Stimulated activated CD4-positive, alpha-beta T cell treated with anti-CD3 and anti-CD28 coated beads, Interleukin-2, amount 100 ng/mL, for 4 hours (primary cell): ENCODE results near the gene TMEM170A.
A peak's percentile ranks its signal among the peaks of the same experiment; 100 is the strongest.
"Not testable (repeated sequence)": the region's sequence is repeated elsewhere in the genome, so short reads cannot be mapped to it uniquely, and the experiment has no call there.

Experiments used
- DNase-seq: peaks from one replicate; pipeline ENCODE4 v3.0.0-alpha.2; 2020; ENCODE audit warnings: low read depth

The TMEM170A gene

DNA sequence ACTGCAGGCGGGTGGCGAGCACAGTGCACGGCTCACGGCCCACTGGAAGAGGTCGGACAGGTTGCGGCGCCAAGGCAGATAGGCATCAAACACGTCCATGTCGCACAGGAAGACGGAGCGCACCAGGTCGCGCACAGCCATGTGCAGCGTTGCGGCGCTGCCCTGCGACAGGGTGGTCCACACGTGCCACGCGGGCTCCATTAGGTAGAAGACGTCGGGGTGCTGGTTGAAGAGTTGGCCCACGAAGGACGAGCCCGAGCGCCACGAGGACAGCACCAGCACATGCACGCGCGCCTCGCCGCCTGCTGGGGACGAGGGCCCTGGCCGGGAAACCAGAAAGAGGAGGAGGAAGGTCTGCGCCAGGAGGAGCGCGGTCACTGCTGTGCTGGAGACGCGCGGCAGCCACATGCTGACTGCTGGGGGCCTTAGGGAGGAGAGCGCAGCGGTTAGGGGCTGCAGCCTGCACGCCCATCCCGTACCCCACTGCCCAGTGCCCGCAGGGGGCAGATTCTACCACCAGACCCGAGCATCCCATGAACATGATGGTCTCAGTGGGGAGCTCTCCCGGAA, 15.0 kb upstream of the TMEM170A start:
- no peak for DNase-seq

DNA sequence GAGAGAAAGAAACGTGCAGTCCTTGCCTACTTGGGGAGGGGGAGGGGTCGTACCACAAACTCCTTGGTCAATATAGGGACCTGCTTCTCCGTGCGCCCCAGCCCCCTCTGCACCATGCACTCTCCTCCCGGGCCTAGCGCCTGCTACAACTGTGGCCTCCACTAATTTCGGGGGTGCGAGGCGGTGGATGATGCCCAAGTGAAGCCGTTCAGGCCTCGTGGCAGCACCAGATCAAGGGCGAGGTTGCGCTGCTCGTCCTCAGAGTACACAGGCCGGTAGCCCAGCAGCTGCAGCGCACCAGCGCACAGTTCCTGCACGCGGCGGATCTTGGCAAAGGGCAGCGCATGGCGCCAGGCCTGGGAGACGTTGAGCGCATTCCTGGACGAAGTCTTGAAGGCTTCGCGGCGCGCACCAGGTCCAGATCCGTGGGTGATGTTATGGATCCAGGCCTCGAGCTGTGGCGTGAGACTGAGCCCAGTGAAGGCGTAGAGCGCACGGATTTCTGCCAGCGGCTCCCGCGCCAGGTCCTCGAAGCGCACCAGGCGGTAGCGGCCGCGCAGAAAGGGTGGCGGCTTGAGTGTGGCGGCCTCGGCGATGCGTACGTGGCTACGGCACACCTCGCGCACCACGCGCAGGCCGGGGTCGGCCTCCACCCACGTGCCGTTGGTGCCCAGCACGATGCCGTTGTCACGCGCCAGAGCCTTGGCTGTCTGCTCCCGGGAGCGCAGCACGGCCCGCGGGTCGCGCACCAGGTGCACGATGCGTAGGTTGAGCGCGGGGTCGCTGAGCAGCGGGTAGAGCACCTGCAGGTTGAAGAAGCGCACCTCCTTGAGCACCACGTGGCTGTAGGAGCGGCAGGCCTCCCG, 14.2 kb upstream of the TMEM170A start:
- DNase-seq = no peak

DNA sequence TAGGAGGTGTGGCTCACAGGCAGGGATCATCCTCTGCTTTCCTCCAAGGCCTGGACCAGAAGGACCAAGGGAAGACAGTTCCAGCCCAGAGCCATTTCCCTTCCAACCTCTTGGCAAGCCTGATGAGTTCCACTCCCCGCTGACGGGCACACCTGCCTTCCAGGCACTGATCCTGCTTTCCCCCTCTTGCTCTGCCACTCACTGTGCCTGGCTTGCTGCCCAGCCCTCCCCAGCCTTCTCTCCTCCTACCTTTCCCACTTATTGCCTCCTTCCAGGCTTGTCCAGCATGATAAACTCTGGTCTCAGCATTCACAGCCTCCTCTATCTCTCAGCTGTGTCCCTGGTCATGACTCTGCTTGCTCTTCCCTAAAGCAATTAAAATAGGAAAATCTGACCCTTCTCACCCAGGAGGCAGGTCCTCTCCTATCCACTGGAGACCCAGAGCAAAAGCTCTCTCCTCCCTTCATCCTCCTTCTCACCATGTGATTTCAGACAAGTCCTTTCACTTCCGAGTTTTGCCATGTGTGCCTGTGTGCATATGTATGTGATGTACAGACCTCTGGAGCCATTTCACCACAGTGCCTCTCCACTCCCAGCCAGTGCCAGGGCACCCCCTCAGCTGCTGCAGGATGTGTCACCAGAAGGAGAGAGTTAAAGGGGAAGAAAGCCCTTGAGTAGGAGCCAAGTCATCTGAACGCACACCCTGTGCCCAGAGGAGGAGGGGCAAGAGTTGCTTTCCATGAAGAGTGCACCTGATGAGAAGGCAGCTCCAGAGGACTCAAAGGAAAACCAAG, 13.4 kb upstream of the TMEM170A start:
- DNase-seq = no peak

DNA sequence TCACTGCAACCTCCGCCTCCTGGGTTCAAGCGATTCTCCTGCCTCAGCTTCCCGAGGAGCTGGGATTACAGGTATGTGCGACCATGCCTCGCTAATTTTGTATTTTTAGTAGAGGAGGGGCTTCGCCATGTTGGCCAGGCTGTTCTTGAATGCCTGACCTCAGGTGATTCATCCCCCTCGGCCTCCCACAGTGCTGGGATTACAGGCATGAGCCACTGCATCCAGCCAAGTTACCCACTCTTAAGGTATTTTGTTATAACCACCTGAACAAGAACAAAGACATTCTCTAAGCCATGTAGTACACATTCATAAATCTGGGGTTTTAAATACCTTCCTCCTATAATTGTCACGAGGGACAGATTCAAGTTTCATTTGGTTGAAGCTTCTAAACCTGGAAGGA, 12.3 kb upstream of the TMEM170A start:
- no peak for DNase-seq

DNA sequence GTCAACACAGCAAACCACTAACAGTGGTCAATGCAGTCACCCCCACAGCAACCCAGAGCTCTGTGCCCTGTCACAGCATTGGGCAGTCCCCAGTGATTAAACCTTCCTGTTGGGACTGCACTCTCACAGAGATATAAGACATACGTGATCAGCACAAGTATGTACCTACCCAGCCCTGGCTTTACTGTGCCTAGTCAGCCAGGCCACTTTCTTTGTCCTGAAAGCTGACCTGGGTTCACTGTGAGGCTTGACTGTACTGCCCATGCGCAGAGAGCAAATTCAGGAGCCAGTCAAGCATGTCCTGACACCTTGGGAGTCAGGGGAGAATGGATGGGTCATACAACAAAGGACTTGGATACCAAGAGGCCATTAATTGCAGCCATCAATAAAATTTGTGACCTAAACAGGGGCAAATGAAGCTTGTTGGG, 10.9 kb upstream of the TMEM170A start:
- no peak for DNase-seq

DNA sequence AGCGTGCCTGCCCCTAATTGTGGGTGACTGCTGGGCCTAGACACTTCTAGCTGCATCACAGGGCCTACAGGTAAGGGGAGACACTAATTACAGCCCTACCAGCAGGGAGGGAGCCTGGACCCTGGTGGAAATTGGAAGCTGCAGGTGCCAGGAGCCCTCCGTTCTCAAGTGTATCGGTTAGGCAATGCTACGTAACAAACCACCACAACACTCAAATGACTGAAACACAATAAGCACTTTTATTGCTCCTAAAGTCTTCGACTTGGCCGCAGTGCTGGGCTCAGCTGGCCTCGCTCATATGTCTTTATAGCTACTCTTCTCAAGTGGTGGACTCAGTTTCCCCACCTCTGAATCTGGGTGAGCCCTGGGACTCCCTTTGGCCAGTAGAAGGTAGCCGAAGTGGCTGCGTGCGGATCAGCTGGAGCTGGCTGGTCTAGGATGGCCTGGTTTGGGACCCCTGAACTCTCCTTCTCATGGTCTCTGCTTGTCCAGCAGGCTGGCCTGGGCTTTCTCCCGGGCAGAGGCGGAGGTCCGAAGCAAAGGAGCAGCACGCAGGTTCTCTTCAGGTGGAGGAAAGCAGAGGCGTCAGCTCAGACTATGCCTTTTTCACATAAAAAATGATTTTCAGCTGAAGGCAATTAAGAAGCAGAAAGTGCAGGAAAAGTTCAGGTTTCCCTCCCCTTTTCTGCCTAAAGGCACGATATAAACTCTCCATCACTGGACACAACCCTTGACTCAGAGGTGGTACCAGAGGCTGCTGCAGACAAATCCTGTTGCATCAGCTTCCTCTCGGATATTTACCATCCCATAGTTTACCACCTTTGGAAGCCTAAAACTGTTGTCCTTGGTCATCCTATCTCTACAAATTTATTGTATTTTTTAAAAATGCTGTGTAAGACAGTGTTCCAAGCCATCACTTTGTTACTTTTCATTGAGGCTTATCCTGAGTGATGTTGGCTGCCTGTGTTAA, 8.7 kb upstream of the TMEM170A start:
- no peak for DNase-seq

- peak; percentile 25 for DNase-seq
These were observed 7.5 kb upstream of the TMEM170A start for GRCh38 chr16:75471723-75472633.

GRCh38 chr16:75466760-75467159, 2.3 kb upstream of the TMEM170A start:
- no peak for DNase-seq

DNA sequence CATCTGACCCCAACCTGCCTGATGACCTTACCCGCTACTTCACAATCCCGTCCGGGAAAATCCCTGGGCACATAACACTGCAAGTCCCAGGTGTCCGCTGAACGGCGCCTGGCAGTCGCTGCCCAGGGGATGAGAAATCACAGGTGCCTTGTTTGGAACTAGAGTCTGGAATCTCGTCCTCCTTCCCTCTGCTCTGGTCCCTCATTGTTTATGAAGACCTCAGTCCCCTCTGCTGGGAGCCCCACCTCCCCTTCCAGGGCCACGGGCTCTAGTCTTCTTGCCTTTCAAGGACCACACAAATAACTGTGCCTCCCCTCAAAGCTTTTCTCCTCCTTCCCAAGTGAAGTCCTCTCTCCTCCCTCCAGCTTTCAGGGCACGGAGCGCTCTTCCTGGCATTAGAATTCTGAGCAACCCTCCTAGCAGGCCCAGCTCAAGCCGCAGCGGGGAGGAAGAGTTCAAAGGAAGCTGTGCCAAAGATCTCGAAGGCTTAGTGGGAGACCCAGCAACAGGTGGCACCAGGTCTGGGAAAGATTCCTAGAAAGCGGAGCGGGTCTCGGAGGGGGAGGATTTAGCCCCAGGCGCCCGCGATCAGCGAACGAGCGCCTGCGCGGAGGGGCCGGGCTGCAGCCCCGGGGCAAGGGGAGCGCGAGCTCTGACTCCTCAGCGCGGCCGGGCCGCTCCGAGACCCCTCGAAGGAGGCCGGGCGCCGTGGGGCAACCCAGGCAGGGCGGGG, 934 bp downstream of the TMEM170A start:
- peak; percentile 3 for DNase-seq

DNA sequence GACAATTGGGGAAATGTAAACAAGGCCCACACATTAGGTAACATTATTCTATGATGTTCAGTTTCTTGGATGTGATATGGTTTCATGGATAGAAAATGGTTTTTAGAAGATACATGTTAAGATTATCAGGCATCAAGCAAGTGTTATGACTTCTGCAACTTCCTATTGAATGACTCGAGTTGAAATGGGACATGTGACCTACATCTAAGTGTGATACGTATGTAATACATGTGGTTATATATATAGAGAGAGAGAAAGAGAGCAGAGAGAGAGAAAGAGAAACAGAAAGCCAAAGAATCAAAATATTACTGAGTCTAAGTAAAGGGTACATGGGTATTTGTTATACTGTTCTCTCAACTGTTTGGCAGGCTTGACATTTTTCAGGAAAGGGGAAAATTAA, 1.7 kb downstream of the TMEM170A start:
- no peak for DNase-seq

- no peak for DNase-seq
These were observed 2.9 kb downstream of the TMEM170A start for GRCh38 chr16:75461575-75461974.

DNA sequence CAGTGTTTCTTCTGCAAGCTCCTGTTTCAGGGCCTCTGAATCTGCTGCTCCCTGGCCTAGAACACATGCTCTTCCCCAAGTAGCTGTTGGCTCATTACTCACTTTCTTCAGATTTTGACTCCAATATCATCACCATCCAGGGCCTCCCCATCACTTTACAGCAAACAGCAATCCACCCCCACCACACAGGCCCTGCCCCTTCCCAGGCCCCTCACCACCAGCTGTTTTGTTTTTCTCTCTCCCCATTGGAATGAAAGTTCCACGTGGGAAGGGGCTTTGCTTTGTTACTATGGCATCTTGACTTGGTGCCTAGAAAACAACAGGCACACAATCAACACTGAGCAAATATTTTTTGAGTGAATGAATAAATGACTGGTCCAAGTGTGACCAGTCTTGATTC, 4.0 kb downstream of the TMEM170A start:
- no peak for DNase-seq

DNA sequence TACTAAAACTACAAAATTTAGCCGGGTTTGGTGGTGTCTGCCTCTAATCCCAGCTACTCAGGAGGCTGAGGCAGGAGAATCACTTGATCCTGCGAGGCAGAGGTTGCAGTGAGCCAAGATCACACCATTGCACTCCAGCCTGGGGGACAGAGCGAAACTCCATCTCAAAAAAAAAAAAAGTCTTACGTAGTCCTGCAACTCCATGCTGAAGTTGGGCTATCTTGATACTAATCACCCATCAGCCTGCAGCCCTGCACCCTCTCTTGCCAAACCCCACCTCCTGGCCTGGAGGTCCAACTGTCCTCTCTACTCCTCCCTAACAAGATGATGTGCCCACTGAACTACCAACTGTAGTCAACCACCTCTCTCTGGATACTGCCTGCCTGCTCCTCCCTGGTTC, 4.8 kb downstream of the TMEM170A start:
- DNase-seq = no peak

- DNase-seq = no peak
These were observed 6.0 kb downstream of the TMEM170A start for GRCh38 chr16:75458439-75458838.

- no peak for DNase-seq
These were observed 6.5 kb downstream of the TMEM170A start for GRCh38 chr16:75458029-75458428.

DNA sequence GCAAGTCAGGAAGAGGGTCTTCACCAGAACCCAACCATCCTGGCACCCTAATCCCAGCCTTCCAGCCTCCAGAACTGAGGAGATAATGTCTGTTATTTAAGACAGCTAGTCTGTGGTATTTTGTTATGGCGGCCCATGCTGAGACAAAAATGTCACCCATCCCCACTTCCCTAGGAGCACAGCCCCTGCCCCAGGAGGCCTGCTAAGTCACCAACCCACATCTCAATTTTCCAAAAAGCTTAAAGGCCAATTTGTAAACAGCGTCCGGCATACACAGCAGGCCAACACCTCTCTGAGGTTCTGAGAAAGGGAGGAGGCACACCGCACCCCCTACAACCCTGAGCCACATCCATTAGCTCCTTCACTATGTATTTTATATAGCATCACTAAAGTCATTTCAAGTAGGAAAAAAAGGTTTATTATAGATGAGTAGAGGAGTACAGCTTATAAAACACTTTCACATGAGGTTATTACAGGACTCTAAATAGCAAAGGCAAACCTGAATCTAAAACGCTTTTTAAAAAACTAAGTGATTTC, 6.9 kb downstream of the TMEM170A start:
- no peak for DNase-seq

GRCh38 chr16:75456971-75457370, 7.5 kb downstream of the TMEM170A start:
- no peak for DNase-seq

- not testable (repeated sequence) for DNase-seq
These were observed 8.0 kb downstream of the TMEM170A start for GRCh38 chr16:75456486-75456885.

DNA sequence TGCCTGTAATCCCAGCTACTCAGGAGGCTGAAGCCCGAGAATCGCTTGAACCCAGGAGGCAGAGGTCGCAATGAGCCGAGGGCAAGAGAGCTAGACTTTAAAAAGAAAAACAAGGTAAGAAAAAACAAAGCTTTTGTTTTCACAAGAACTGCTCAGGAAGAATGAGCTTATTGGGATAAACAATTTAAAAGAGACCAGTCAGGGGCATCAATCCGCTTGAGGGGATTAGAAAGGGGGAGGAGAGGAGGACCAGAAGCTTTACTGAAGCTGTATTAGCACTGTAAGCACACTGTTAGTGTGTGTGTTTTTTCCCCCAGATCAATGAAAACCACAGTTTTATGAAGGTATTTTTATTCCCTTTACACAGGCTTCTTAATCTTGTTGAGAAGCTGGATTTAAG, 8.8 kb downstream of the TMEM170A start:
- no peak for DNase-seq
